GM10248 (cell line): Measurements from ENCODE around the gene UBE2J1.
A peak's percentile ranks its signal among the peaks of the same experiment; 100 is the strongest.
"Not testable (repeated sequence)": the region's sequence is repeated elsewhere in the genome, so short reads cannot be mapped to it uniquely, and the experiment has no call there.

Source experiments
- CTCF ChIA-PET: fragments of 300-600 bp; sonication (Branson Sonifier 250); formaldehyde crosslinking; extraction: SDS; loops from one replicate; lab custom pipeline; 2021; ENCODE audit warnings: antibody characterized with exemption; lab: Yijun Ruan, JAX
- POLR2A ChIA-PET: fragments of 350-650 bp; sonication (Branson Sonifier 250); formaldehyde crosslinking; extraction: SDS; loops from one replicate; lab custom pipeline; 2020; ENCODE audit warnings: antibody characterized with exemption; lab: Yijun Ruan, JAX
- DNase-seq: peaks from one replicate; pipeline ENCODE4 v3.0.0; 2012; ENCODE audit errors: extremely low spot score
- CTCF ChIP-seq: IDR thresholded peaks from 2 replicates; pipeline ENCODE4 v1.5.1; 2012; ENCODE audit warnings: mild to moderate bottlenecking, low read depth; ENCODE audit errors: extremely low read depth, missing control alignments, control extremely low read depth

UBE2J1 gene, protein sequence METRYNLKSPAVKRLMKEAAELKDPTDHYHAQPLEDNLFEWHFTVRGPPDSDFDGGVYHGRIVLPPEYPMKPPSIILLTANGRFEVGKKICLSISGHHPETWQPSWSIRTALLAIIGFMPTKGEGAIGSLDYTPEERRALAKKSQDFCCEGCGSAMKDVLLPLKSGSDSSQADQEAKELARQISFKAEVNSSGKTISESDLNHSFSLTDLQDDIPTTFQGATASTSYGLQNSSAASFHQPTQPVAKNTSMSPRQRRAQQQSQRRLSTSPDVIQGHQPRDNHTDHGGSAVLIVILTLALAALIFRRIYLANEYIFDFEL

GRCh38 chr6:89352278-89353117 is at the start of gene UBE2J1:
UBE2J1 (minus strand) TSS chr6:89352722; CDS start chr6:89352569, 153 bp downstream.
- CTCF ChIA-PET, result interaction anchor here (0.7 to 10.5 kb wide), 6 partner anchors 11 to 79 kb away, joined by 3 to 75 read pairs (median 20); no protein-coding TSS in a partner anchor
- DNase-seq, result peak; percentile 81
- no peak for TF ChIP-seq CTCF
- POLR2A ChIA-PET, result interaction anchor here (0.6 to 1.0 kb wide), 3 partner anchors 10 to 20 kb away, joined by 3 to 4 read pairs (median 3); no protein-coding TSS in a partner anchor

- TF ChIP-seq CTCF, result no peak
- DNase-seq, result no peak
- ChIA-PET CTCF (interaction anchor here (0.9 to 2.1 kb wide), 3 partner anchors 16 to 31 kb away, joined by 3 to 9 read pairs (median 6); no protein-coding TSS in a partner anchor), POLR2A (no interaction called here)
Observed at GRCh38 chr6:89400912-89401399, 48.4 kb upstream of the UBE2J1 start.

- ChIA-PET POLR2A (no interaction called here), CTCF (interaction anchor here (1.4 to 2.1 kb wide), 2 partner anchors 28 to 32 kb away, joined by 6 to 9 read pairs; no protein-coding TSS in a partner anchor)
Observed at GRCh38 chr6:89400050-89400449, 47.5 kb upstream of the UBE2J1 start.

DNA sequence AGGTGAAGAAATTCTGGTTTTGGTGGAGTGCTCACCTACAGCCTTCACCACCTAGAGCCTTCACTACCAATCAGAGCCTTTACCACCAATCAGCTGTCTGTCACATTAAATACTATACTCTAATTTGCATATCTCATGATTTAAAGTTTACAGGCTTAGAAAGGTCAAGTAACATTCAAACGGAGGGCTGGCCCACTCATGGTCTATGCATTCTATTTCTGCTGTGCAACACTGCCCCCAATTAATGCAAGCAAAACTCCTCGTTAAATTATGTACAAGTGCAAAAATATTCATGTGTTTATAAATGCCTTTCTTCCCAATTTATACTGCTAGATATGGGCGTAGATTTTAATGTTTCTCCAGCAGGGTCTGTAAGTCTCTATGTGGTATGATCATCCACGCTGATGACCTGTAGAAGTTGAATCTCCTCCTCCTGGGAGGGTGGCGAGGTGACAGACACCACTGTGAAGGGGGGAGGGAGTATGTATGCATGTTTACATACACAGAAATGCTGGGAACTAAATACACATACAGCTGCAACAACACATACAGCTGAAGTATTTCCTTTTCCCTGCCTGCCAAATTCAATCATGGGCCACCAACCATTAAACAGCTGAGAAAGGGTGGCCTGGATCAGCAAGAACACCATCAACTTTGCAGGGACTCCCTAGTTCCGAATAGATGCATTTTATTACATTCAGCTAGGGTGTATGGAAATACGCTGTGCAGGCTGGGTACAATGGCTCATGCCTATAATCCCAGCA is 46.4 kb upstream of the UBE2J1 start:
- TF ChIP-seq CTCF, result no peak
- DNase-seq, result no peak
- ChIA-PET CTCF (interaction anchor here (1.4 to 2.1 kb wide), 3 partner anchors 27 to 33 kb away, joined by 6 to 9 read pairs (median 7); no protein-coding TSS in a partner anchor), POLR2A (interaction anchor here (0.7 kb wide), 1 partner anchor 13 kb away, joined by 3 read pairs; the partner anchor contains the start of gene RRAGD)

More at GRCh38 chr6:89400050-89400449, 47.5 kb upstream of the UBE2J1 start:
- DNase-seq, result no peak
- TF ChIP-seq CTCF, result no peak

GRCh38 chr6:89397884-89398283 is 45.4 kb upstream of the UBE2J1 start:
- POLR2A ChIA-PET, DNase-seq: not testable (repeated sequence)
- CTCF ChIA-PET, result interaction anchor here (1.5 kb wide), 1 partner anchor 26 kb away, joined by 7 read pairs; no protein-coding TSS in a partner anchor

GRCh38 chr6:89393659-89394058 is 41.1 kb upstream of the UBE2J1 start:
- CTCF ChIA-PET, result no interaction called here
- TF ChIP-seq CTCF, result no peak
- DNase-seq, result no peak
- POLR2A ChIA-PET, result no interaction called here
